H9 (cell line): ENCODE data around the gene CAMTA1. TPM values are rescaled to one million over a fixed set of nuclear protein-coding genes. Genes with fewer than 3 reads are reported as not detected.
A peak's percentile ranks its signal among the peaks of the same experiment; 100 is the strongest.

Source experiments
- DNase-seq: peaks from one replicate; pipeline ENCODE4 v3.0.0-alpha.2; 2017
- H2AFZ ChIP-seq: one replicate; pipeline ENCODE4 v1.6.1; 2013; ENCODE audit warnings: mild to moderate bottlenecking, low read length, control low read depth, moderate library complexity
- H2AK5ac ChIP-seq: 2 replicates; pipeline ENCODE4 v1.6.1; 2013; ENCODE audit warnings: low read length, control low read depth, mixed read lengths; ENCODE audit not compliant: insufficient read length
- H2BK120ac ChIP-seq: one replicate; pipeline ENCODE4 v1.6.1; 2013; ENCODE audit warnings: low read depth, mild to moderate bottlenecking, low read length, control low read depth, inconsistent platforms; ENCODE audit not compliant: poor library complexity, severe bottlenecking
- H2BK12ac ChIP-seq: 2 replicates; pipeline ENCODE4 v1.6.1; 2013; ENCODE audit warnings: low read length, control low read depth, mixed read lengths, low read depth; ENCODE audit not compliant: insufficient read length
- H2BK15ac ChIP-seq: 2 replicates; pipeline ENCODE4 v1.6.1; 2013; ENCODE audit warnings: low read depth, low read length, control low read depth
- H2BK20ac ChIP-seq: one replicate; pipeline ENCODE4 v1.6.1; 2013; ENCODE audit warnings: low read depth, mild to moderate bottlenecking, low read length, control low read depth, inconsistent platforms; ENCODE audit not compliant: poor library complexity, severe bottlenecking
- H2BK5ac ChIP-seq: 2 replicates; pipeline ENCODE4 v1.6.1; 2013; ENCODE audit warnings: low read length, control low read depth, mixed read lengths; ENCODE audit not compliant: insufficient read length
- H3K14ac ChIP-seq: 2 replicates; pipeline ENCODE4 v1.6.1; 2013; ENCODE audit warnings: low read length, control low read depth; ENCODE audit not compliant: insufficient read depth
- H3K18ac ChIP-seq: 2 replicates; pipeline ENCODE4 v1.6.1; 2013; ENCODE audit warnings: low read depth, mild to moderate bottlenecking, mixed read lengths, low read length, control low read depth; ENCODE audit not compliant: insufficient read length
- H3K23ac ChIP-seq: 2 replicates; pipeline ENCODE4 v1.6.1; 2013; ENCODE audit warnings: low read length, control low read depth, mixed read lengths, low read depth; ENCODE audit not compliant: insufficient read length
- H3K23me2 ChIP-seq: 2 replicates; pipeline ENCODE4 v1.6.1; 2013; ENCODE audit warnings: low read depth, mild to moderate bottlenecking, mixed read lengths, low read length, control low read depth; ENCODE audit not compliant: insufficient read length, poor library complexity, severe bottlenecking
- H3K27ac ChIP-seq: 2 replicates; pipeline ENCODE4 v1.5.1; 2013; ENCODE audit warnings: low read length, control low read depth, mixed read lengths, low read depth; ENCODE audit not compliant: insufficient read length
- H3K27me3 ChIP-seq: 2 replicates; pipeline ENCODE4 v1.6.1; 2013; ENCODE audit warnings: low read length, control low read depth, inconsistent platforms; ENCODE audit not compliant: insufficient read depth
- H3K4ac ChIP-seq: 2 replicates; pipeline ENCODE4 v1.6.1; 2013; ENCODE audit warnings: low read depth, mild to moderate bottlenecking, control low read depth, inconsistent platforms, low read length, moderate library complexity
- H3K4me1 ChIP-seq: 2 replicates; pipeline ENCODE4 v1.6.1; 2013; ENCODE audit warnings: low read length, control low read depth, inconsistent platforms; ENCODE audit not compliant: insufficient read depth
- H3K4me2 ChIP-seq: 2 replicates; pipeline ENCODE4 v1.6.1; 2013; ENCODE audit warnings: low read length, control low read depth, mixed read lengths; ENCODE audit not compliant: insufficient read length, insufficient read depth
- H3K56ac ChIP-seq: 2 replicates; pipeline ENCODE4 v1.6.1; 2013; ENCODE audit warnings: low read depth, mild to moderate bottlenecking, mixed read lengths, low read length, control low read depth; ENCODE audit not compliant: insufficient read length
- H3K79me1 ChIP-seq: 2 replicates; pipeline ENCODE4 v1.6.1; 2013; ENCODE audit warnings: low read depth, mild to moderate bottlenecking, moderate library complexity, low read length, control low read depth, inconsistent platforms; ENCODE audit not compliant: insufficient read depth, poor library complexity, severe bottlenecking
- H3K79me2 ChIP-seq: 2 replicates; pipeline ENCODE4 v1.6.1; 2013; ENCODE audit warnings: low read length, control low read depth, inconsistent platforms; ENCODE audit not compliant: insufficient read depth
- H3K9ac ChIP-seq: 2 replicates; pipeline ENCODE4 v1.6.1; 2013; ENCODE audit warnings: low read length, control low read depth, mixed read lengths; ENCODE audit not compliant: insufficient read length; ENCODE audit errors: extremely low read depth
- H3K9me3 ChIP-seq: one replicate; pipeline ENCODE4 v1.6.1; 2013; ENCODE audit warnings: low read depth, low read length, inconsistent platforms; ENCODE audit not compliant: control insufficient read depth
- H3T11ph ChIP-seq: one replicate; pipeline ENCODE4 v1.6.1; 2013; ENCODE audit warnings: mild to moderate bottlenecking, low read length, control low read depth, inconsistent platforms
- H4K20me1 ChIP-seq: one replicate; pipeline ENCODE4 v1.6.1; 2013; ENCODE audit not compliant: control insufficient read depth, insufficient read length, insufficient read depth
- H4K5ac ChIP-seq: 2 replicates; pipeline ENCODE4 v1.6.1; 2013; ENCODE audit warnings: low read depth, mild to moderate bottlenecking, mixed read lengths, low read length, control low read depth; ENCODE audit not compliant: insufficient read length
- H4K8ac ChIP-seq: replicated peaks from 2 replicates; pipeline ENCODE4 v1.6.1; 2013; ENCODE audit warnings: low read length, control low read depth, mixed read lengths, low read depth; ENCODE audit not compliant: insufficient read length
- H4K91ac ChIP-seq: 2 replicates; pipeline ENCODE4 v1.6.1; 2013; ENCODE audit warnings: low read depth, mild to moderate bottlenecking, moderate library complexity, mixed read lengths, low read length, control low read depth; ENCODE audit not compliant: insufficient read length
- H3K27ac Mint-ChIP-seq, 3 experiments: 2 replicates in 2 of 3; 3 replicates in 1 of 3; pipeline ENCODE4 v1.8.0; 2020 to 2021; ENCODE audit warnings: mixed read lengths in 3 of 3, mild to moderate bottlenecking in 1 of 3, moderate library complexity in 1 of 3
- H3K27me3 Mint-ChIP-seq: 2 replicates; pipeline ENCODE4 v1.8.0; 2021; ENCODE audit warnings: low read depth, mild to moderate bottlenecking, moderate library complexity, mixed read lengths
- H3K36me3 Mint-ChIP-seq, 3 experiments: 2 replicates in 2 of 3; 3 replicates in 1 of 3; pipeline ENCODE4 v1.8.0; 2020 to 2021; ENCODE audit warnings: low read depth in 3 of 3, mixed read lengths in 3 of 3; ENCODE audit not compliant: insufficient read depth in 1 of 3
- H3K4me1 Mint-ChIP-seq, 2 experiments: 2 replicates each; pipeline ENCODE4 v1.8.0; 2020; ENCODE audit warnings: mixed read lengths in 2 of 2
- H3K4me3 Mint-ChIP-seq, 2 experiments: 2 replicates in 1 of 2; 3 replicates in 1 of 2; pipeline ENCODE4 v1.8.0; 2020 to 2021; ENCODE audit warnings: mild to moderate bottlenecking in 2 of 2, mixed read lengths in 2 of 2, moderate library complexity in 1 of 2
- H3K9me3 Mint-ChIP-seq, 2 experiments: 2 replicates in 1 of 2; 3 replicates in 1 of 2; pipeline ENCODE4 v1.8.0; 2020; ENCODE audit warnings: mild to moderate bottlenecking in 2 of 2, mixed read lengths in 2 of 2, moderate library complexity in 1 of 2
- CTCF ChIP-seq: fragments of 200-600 bp; sonication (generic); conservative IDR thresholded peaks from 3 replicates; pipeline ENCODE4 v1.8.0; 2021; ENCODE audit warnings: antibody characterized with exemption, mild to moderate bottlenecking
- WGBS: extraction: QIAGEN DNeasy Blood & Tissue Kit; methylation state at CpG from one replicate; pipeline ENCODE4 v1.1.7; 2013; ENCODE audit warnings: missing lambda C conversion rate, low lambda C conversion rate, mixed read lengths; ENCODE audit not compliant: insufficient read length; ENCODE audit errors: extremely low coverage; 5-methylcytosine and 5-hydroxymethylcytosine counted together
- total RNA-seq: library from RNA; stranded (reverse); gene quantifications from 2 replicates; pipeline ENCODE4 v1.2.1, GENCODE V29; 2021

CAMTA1 gene
- total RNA-seq, 1 experiment from 2014 or later, result 115 TPM

- no peak for DNase-seq
- Histone ChIP-seq H3K4ac (no peak overlapping the region), H2BK120ac (no peak overlapping the region), H2BK20ac (no peak overlapping the region), H3K27me3 (no peaks in the 10 kb centered on the region), H3K79me1 (no peaks in the 10 kb centered on the region), H3K4me2 (no peak overlapping the region), H3K56ac (no peak overlapping the region), H3K9ac (no peak overlapping the region), H3K18ac (no peak overlapping the region), H2AFZ (no peak overlapping the region), H4K91ac (no peak overlapping the region), H3K23ac (no peak overlapping the region), H3K9me3 (no peaks in the 10 kb centered on the region), H2BK5ac (no peak overlapping the region), H4K5ac (no peak overlapping the region), H4K20me1 (no peaks in the 10 kb centered on the region), H4K8ac (peak overlapping the region; percentile 40), H2BK12ac (no peak overlapping the region), H3K14ac (no peak overlapping the region), H3K27ac (no peak overlapping the region), H3K23me2 (no peaks in the 10 kb centered on the region), H2AK5ac (no peak overlapping the region), H3T11ph (no peak overlapping the region), H3K79me2 (no peaks in the 10 kb centered on the region), H2BK15ac (no peak overlapping the region), H3K4me1 (no peaks in the 10 kb centered on the region)
- Mint-ChIP-seq H3K9me3 (no peaks in the 10 kb centered on the region; a peak in 1 of 5 replicates), H3K27ac (no peak overlapping the region), H3K4me1 (peaks cover 24 to 40% of the 10 kb centered on the region in 2 experiments), H3K4me3 (no peak overlapping the region), H3K27me3 (peaks cover 5% of the 10 kb centered on the region), H3K36me3 (no peaks in the 10 kb centered on the region)
- no peak for TF ChIP-seq CTCF
- WGBS, result no CpG with 5 or more reads among the region's 2 CpGs
These were observed 184.5 kb downstream of the CAMTA1 start for GRCh38 chr1:6969762-6970161.
